Measurements from ENCODE around the gene CACNA1E.

DNA sequence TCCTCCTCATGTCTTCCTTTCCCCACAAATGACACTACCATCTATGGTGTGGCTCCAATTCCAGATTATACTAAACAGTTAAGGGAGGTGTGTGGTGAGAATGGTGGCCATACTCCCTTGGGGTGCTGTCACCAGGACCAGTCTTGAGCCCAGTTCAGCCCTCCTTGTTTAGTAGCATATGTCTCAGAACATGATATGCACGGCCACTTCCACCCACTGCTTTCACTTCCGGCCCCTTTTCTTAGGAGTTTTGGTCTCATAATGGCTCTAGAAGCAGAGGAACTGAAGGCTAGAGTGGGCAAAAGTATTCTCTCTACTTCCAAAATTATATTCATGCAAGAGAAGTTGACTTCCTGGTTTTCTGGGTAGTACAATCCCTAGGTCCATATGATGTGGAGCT is 45.3 kb upstream of the CACNA1E start:
- TF ChIP-seq CREB1 (CRISPR knock-in tag; IDR thresholded peaks at IDR 0.05; ENCODE audit: low read depth) (no peak), POLR2AphosphoS5 (IDR thresholded peaks at IDR 0.05; ENCODE audit: low read depth) (no peak)
- TF ChIP-seq, protein P1, sequence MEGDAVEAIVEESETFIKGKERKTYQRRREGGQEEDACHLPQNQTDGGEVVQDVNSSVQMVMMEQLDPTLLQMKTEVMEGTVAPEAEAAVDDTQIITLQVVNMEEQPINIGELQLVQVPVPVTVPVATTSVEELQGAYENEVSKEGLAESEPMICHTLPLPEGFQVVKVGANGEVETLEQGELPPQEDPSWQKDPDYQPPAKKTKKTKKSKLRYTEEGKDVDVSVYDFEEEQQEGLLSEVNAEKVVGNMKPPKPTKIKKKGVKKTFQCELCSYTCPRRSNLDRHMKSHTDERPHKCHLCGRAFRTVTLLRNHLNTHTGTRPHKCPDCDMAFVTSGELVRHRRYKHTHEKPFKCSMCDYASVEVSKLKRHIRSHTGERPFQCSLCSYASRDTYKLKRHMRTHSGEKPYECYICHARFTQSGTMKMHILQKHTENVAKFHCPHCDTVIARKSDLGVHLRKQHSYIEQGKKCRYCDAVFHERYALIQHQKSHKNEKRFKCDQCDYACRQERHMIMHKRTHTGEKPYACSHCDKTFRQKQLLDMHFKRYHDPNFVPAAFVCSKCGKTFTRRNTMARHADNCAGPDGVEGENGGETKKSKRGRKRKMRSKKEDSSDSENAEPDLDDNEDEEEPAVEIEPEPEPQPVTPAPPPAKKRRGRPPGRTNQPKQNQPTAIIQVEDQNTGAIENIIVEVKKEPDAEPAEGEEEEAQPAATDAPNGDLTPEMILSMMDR (conservative IDR thresholded peaks at IDR 0.05; ENCODE audit: low read depth in 2 of 2), result no peak
